Thymus (tissue), 11 donors: ENCODE data around the gene LRRFIP1. TPM values are rescaled to one million over a fixed set of nuclear protein-coding genes. Genes with fewer than 3 reads are reported as not detected.
"Not testable (repeated sequence)": the region's sequence is repeated elsewhere in the genome, so short reads cannot be mapped to it uniquely, and the experiment has no call there.

Experiments
- DNase-seq, 9 donors: peaks; one replicate each; pipeline ENCODE4 v3.0.0-alpha.2; 2013; ENCODE audit warnings: low spot score in 9 of 9, low read depth in 6 of 9, missing footprints in 1 of 9
- H3K27ac ChIP-seq, 2 donors: one replicate each; pipeline ENCODE4 v1.5.1; 2013; ENCODE audit warnings: control low read depth in 1 of 2, low read depth in 1 of 2, low read length in 1 of 2, mild to moderate bottlenecking in 1 of 2, moderate library complexity in 1 of 2
- H3K27me3 ChIP-seq, 2 donors: one replicate each; pipeline ENCODE4 v1.5.1; 2013; ENCODE audit warnings: low read length in 1 of 2; ENCODE audit not compliant: control insufficient read depth in 2 of 2, insufficient read depth in 1 of 2
- H3K36me3 ChIP-seq, 2 donors: one replicate each; pipeline ENCODE4 v1.5.1; 2013; ENCODE audit warnings: low read length in 1 of 2, mild to moderate bottlenecking in 1 of 2, moderate library complexity in 1 of 2; ENCODE audit not compliant: control insufficient read depth in 2 of 2, insufficient read depth in 2 of 2
- H3K4me1 ChIP-seq, 2 donors: one replicate each; pipeline ENCODE4 v1.5.1; 2013; ENCODE audit warnings: low read length in 2 of 2; ENCODE audit not compliant: control insufficient read depth in 2 of 2, insufficient read depth in 2 of 2
- H3K4me3 ChIP-seq, 2 donors: one replicate each; pipeline ENCODE4 v1.5.1; 2013; ENCODE audit warnings: low read length in 2 of 2, control low read depth in 1 of 2, mild to moderate bottlenecking in 1 of 2
- H3K9me3 ChIP-seq, 2 donors: one replicate each; pipeline ENCODE4 v1.5.1; 2013; ENCODE audit warnings: low read length in 1 of 2, mild to moderate bottlenecking in 1 of 2; ENCODE audit not compliant: control insufficient read depth in 2 of 2, insufficient read depth in 1 of 2
- WGBS: extraction: QIAGEN DNeasy Blood & Tissue Kit; methylation state at CpG from one replicate; pipeline ENCODE4 v1.1.7; 2013; 5-methylcytosine and 5-hydroxymethylcytosine counted together
- polyA plus RNA-seq: library from polyadenylated mRNA; stranded (reverse); fragments of 200-250 nt; gene quantifications from one replicate; pipeline ENCODE4 v1.2.3, GENCODE V29; 2013
- total RNA-seq: library from RNA; stranded (reverse); fragments of 120-200 nt; gene quantifications from one replicate; pipeline ENCODE4 v1.2.4, GENCODE V29; 2013
- donor health status: healthy.

LRRFIP1 gene
- total and polyA plus RNA-seq, 2 donors, result 31.0 to 62.6 TPM

DNA sequence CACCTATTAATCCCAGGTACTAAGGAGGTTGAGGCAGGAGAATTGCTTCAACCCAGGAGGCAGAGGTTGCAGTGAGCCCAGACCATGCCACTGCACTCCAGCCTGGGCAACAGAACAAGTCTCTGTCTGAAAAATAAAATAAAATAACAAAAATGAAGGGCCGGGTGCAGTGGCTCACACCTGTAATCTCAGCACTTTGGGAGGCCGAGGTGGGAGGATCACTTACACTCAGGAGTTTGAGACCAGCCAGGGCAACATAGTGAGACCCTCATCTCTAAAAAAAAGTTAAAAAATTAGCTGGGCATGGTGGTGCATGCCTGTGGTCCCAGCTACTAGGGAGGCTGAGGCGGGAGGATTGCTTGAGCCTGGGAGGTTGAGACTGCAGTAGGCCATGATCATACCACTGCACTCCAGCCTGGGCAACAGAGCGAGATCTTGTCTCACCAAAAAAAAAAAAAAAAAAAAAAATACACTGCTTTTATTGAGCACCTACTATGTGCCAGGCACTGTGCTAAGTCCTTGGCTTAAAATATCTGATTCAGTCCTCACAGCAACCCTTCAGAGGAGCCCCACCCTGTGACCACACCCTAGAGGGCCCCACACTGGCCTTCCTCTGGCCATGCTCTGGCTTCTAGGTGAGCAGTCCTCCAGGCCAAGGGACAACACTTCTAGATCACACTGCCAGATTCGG is 31.4 kb upstream of the LRRFIP1 start:
- peaks cover 0 to 11% of the 10 kb centered on the region in 2 donors for H3K4me1 ChIP-seq
- H3K9me3 ChIP-seq, H3K27me3 ChIP-seq, DNase-seq, H3K36me3 ChIP-seq, H3K27ac ChIP-seq, H3K4me3 ChIP-seq: not testable (repeated sequence)
- whole genome bisulfite sequencing, result 86% methylated on average over 5 of the region's 5 CpGs

DNA sequence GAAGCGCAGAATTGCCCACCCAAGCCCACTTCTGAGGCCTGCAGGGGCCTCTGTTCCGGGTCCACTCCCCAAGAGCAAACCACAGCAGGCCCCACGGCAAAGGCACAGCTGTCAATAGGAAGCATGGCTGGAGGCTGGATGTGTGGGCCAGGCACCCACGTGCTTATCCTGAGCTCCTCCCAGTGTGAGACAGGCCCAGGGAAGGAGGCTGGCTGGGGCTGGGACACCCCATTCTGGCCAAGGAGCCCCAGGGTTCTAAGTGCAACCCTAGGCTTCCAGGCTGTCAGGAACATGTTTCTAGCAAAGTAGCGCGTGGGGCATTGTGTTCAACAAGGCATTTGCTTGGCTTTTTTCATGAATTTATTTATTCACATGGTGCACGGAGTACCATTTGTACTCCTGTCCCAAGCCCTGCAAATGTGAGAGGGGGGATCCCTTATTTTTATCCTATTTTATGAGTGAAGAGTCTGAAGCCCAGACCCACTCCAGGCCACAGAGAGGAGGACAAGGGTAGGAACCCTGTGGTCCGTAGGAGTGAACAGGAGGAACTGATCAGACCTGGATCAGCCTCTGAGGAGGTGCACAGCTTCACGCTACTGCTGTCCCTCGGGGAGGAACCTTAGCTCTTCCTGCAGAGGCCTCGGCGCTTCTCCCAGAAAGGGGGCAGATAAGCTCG is 30.7 kb upstream of the LRRFIP1 start:
- Histone ChIP-seq H3K9me3 (no peaks in the 10 kb centered on the region), H3K27me3 (no peaks in the 10 kb centered on the region), H3K27ac (no peak overlapping the region), H3K4me1 (peaks cover 0 to 4% of the 10 kb centered on the region in 2 donors), H3K4me3 (no peak overlapping the region), H3K36me3 (no peaks in the 10 kb centered on the region)
- WGBS, result 86% methylated on average over 13 of the region's 13 CpGs
- no peak for DNase-seq

DNA sequence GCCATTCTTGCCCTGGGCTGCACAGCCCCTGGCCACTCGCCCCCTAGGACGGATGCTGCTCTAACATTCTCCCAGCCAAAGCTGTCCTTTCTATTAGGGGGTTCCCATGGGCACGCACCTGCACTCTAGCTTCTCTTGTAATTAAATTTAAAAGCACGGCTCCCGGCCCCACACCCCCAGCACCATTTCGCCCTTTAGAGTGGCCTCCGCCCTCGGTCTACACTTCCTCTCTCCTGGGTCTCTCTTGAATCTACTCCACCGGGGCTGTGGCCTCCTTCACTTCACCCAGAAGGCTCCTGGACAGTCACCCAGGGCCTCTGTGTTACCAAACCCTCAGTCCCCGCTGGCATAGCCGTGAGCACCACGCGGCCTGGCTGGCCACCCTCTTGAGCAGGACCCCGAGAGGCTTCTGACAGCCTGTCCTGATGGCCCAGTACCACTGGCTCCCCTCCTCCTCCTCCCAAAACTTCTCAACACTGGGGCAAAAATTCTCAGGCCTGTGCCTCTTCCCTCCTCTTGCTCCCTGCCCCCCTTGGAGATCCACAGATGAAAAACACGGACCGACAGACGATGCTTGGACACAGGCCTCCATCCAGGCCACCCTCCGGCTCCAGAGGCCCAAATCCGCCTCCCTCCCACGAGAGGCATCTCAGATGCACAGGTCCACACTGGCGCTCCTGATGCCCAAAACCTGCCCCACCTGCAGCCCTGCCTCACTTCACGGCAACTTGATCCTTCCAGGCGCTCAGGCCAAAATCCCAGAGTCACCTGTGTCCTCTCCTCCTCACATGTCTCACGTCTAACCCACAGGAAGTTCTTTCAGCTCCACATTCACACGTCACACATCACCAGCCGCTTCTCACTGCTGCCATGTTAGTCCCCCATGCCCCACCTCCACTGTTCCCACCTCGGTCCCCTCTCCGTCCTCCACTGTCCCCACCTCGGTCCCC is 29.9 kb upstream of the LRRFIP1 start:
- Histone ChIP-seq H3K4me3 (no peak overlapping the region), H3K9me3 (no peaks in the 10 kb centered on the region), H3K27ac (no peak overlapping the region), H3K36me3 (no peaks in the 10 kb centered on the region), H3K27me3 (no peaks in the 10 kb centered on the region), H3K4me1 (peaks cover 0 to 2% of the 10 kb centered on the region in 2 donors)
- 87% methylated on average over 29 of the region's 29 CpGs for WGBS
- no peak for DNase-seq

DNA sequence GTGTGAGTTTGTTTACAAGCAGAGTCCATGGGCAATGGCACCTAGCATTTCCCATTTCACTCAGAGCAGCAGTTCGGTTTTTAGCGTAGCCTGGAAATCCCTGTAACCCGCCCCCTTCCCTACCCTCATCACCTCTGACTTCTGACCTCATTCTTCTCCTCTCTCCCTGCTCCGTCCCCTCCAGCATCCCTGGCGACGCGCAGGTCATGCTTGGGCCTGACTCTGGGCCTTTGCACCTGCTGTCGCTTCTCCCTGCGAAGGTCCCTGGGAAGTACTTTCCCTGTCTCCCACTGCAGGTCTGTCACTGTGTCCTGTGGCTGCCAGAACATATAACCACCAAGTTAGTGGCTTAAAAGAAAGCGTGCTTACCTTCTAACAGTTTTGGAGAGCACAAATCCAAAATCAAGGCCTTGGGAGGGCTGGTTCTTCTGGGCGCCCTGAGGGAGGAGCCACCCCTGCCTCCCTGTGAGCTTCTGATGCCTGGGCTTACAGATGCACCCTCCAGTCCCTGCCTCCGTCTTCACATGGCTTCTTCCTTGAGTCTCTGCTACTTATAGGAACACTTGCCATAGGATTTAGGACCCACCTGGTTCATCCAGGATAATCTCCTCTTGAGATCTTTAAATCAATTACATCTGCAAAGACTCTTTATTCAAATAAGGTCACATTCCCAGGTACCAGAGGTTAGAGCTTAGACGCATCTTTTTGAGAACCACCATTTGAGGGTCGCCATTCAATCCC is 28.7 kb upstream of the LRRFIP1 start:
- H3K9me3 ChIP-seq, result no peaks in the 10 kb centered on the region

DNA sequence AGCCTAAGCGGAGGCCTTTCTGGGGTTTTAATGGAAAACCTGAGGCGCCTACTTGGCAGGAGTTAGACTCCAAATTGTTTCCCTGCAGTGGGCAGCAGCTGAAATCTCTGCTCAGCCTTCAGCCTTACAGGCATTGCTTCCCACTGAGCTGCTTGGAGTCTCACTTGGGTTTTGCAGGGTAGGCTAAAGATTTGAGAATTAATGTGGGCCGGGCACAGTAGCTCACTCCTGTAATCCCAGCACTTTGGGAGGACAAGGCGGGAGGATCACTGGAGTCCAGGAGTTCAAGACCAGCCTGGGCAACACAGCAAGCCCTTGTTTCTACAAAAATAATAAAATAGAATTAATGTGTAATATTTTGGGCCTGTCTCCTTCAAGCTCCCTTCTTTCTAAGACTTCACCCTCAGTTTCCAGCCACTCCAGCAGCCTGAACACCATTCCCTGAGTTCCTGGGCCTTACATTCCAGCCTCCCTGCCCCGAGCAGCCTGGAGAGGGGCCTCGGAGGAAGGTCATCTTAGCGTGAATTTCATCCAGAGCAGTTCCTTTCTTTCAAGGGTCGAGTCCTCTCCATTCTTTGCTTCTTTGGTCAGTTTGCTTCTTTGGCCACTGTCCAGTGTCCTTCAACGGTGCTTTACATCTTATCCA is 27.8 kb upstream of the LRRFIP1 start:
- Histone ChIP-seq H3K36me3 (no peaks in the 10 kb centered on the region), H3K27me3 (no peaks in the 10 kb centered on the region), H3K27ac (no peak overlapping the region), H3K4me1 (peaks cover 4 to 15% of the 10 kb centered on the region in 2 donors), H3K9me3 (no peaks in the 10 kb centered on the region), H3K4me3 (no peak overlapping the region)
- 97% methylated on average over 9 of the region's 9 CpGs for WGBS
- DNase-seq, result no peak

More for the DNA sequence above, 28.7 kb upstream of the LRRFIP1 start:
- Histone ChIP-seq H3K27ac (no peak overlapping the region), H3K36me3 (no peaks in the 10 kb centered on the region), H3K27me3 (no peaks in the 10 kb centered on the region), H3K4me1 (peaks cover 0 to 7% of the 10 kb centered on the region in 2 donors), H3K4me3 (no peak overlapping the region)
- 83% methylated on average over 14 of the region's 14 CpGs for WGBS
- DNase-seq, result no peak

DNA sequence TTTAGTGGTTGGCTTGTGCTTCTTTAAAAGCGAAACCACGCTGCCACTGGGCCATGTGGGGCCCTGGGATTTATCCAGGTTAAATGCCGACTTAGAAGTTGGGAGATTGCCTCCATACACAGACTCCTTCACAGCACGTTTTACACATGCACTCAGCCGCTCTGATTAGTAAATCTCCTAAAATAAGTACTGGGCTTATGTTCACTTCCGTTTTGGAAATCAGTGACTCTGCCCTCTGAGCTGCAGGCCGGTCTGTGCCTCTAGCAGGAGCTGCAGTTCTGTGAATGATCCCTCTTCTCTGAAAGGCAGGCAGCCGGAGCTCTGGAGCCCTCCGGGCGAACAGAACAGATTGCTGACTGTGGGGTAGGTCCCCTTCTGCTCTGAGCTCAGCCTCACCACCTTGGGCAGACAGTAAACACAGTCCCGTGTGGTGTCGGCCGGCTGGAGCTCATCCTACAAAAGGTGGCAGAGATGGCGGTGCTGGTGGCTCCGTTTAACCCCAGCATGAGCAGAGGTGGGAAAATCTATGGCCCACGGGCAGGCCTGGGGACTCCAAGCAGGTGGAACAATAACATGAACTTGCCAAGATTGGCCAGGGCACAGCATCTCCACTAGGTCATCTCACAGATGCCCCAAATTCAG is 27.1 kb upstream of the LRRFIP1 start:
- no peak for DNase-seq
- Histone ChIP-seq H3K4me1 (peaks cover 4 to 15% of the 10 kb centered on the region in 2 donors), H3K9me3 (no peaks in the 10 kb centered on the region), H3K4me3 (no peak overlapping the region), H3K27ac (no peak overlapping the region), H3K36me3 (no peaks in the 10 kb centered on the region), H3K27me3 (no peaks in the 10 kb centered on the region)
- WGBS, result 91% methylated on average over 16 of the region's 16 CpGs

DNA sequence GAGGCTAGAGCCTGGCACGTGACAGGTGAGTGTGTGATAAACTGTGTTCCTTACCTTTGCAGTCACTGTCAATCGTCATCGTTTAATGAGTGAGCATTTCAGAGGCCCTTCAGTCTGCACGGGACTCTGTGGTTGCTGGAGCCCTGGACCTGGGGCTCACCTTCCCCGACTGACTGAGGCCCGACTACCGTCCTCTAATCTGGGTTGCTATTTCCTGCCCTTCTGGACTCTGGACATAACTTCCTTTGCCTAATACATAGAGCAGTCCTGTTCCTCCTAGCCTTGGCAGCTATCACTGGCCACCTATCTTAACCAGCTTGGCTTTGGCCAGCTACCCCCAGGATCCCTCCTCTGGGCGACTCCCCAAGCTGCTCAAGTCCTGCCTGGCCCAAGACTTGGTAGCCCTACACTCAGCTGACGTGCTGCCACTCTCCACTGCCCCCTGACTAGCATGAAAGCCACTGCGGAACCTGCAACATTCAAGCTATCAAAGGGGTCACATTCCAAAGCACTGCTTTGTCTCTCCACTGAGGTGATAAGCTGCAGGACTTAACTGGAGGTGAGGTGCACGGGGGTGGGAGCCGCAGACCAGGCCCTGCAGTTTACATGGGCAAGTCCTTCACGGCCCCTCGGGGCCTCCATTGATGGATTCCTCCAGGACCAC is 25.8 kb upstream of the LRRFIP1 start:
- WGBS, result 97% methylated on average over 14 of the region's 14 CpGs
- H3K27me3 ChIP-seq, result no peaks in the 10 kb centered on the region
- H3K4me3 ChIP-seq, result no peak overlapping the region
- H3K9me3 ChIP-seq, result no peaks in the 10 kb centered on the region
- no peaks in the 10 kb centered on the region for H3K36me3 ChIP-seq
- peaks cover 4 to 15% of the 10 kb centered on the region in 2 donors for H3K4me1 ChIP-seq
- DNase-seq, result no peak
- no peak overlapping the region for H3K27ac ChIP-seq

DNA sequence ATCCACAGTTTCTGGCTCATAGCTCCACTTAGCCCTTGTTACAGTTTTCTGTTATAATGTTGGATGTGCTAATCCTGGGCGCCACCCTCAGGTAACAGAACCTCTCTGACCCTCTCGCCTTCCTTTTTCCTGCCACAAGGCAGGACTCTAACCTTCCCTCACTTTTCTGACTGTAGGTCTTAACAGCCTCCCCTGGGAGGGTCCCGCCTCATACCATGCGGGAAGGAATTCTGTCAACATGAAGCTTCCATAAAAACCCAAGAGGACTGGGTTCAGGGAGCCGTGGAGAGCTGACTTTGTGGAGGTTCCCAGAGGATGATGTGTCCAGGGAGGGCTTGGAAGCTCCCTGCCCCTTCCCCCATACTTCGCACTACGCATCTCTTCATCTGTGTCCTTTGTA is 25.0 kb upstream of the LRRFIP1 start:
- Histone ChIP-seq H3K27me3 (no peaks in the 10 kb centered on the region), H3K27ac (no peak overlapping the region)
- 91% methylated on average over 7 of the region's 7 CpGs for WGBS

More for the DNA sequence above, 25.0 kb upstream of the LRRFIP1 start:
- Histone ChIP-seq H3K4me1 (peaks cover 4 to 15% of the 10 kb centered on the region in 2 donors), H3K9me3 (no peaks in the 10 kb centered on the region), H3K36me3 (no peaks in the 10 kb centered on the region), H3K4me3 (no peak overlapping the region)
- DNase-seq, result no peak
